ENCODE data around the gene PPP1R14C.

The PPP1R14C gene
- total RNA-seq, result 0 to 0.19 (median 0) reads per million in 3 donors

GRCh38 chr6:150142670-150143515 is at the start of gene PPP1R14C:
Gene PPP1R14C (plus strand): TSS chr6:150143044. CDS start chr6:150143193, 149 bp downstream.
- Histone ChIP-seq H3K4me3 (ENCODE audit: insufficient read depth, low read depth, low read length, poor library complexity, severe bottlenecking) (no peak within 1 kb of the TSS), H3K27ac (ENCODE audit: insufficient read depth, low read length, poor library complexity, severe bottlenecking) (no peak within 1 kb of the TSS), H3K9me3 (ENCODE audit: control insufficient read depth, low read length) (no peaks in the 10 kb centered on the region), H3K36me3 (ENCODE audit: control insufficient read depth, insufficient read depth, low read length) (no peaks in the 10 kb centered on the region), H3K4me1 (ENCODE audit: control insufficient read depth, insufficient read depth, low read length, poor library complexity, severe bottlenecking) (peaks cover 8% of the 10 kb centered on the region), H3K27me3 (replicated peaks; ENCODE audit: control insufficient read depth, insufficient read depth, low read length, poor library complexity, severe bottlenecking) (peaks cover 20% of the 10 kb centered on the region)
- DNase-seq, result no peak

DNA sequence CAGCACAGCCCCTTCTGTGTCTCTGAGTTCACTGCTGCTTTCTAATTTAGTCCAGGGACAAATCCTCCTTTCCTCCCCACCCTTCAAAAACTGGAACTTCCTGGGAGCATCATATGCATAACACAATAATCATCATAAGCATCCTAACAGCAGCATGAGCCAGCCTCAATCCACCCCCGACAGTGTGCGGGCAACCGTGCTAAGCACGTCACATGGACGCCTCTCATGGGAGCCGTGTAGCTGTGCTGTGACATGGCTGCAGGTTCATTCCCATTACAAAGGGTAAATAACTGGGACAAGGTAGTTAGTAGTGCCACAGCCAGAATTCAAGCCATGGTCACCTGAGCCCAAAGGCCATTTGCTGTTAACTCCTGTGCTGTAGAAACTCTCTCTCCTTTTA is 49.4 kb upstream of the PPP1R14C start:
- H3K4me1 ChIP-seq (ENCODE audit: control insufficient read depth, insufficient read depth, low read length, poor library complexity, severe bottlenecking), result no peaks in the 10 kb centered on the region
- H3K27ac ChIP-seq (ENCODE audit: insufficient read depth, low read length, poor library complexity, severe bottlenecking), result no peak overlapping the region
- no peak overlapping the region for H3K4me3 ChIP-seq (ENCODE audit: insufficient read depth, low read depth, low read length, poor library complexity, severe bottlenecking)
- no peaks in the 10 kb centered on the region for H3K27me3 ChIP-seq (replicated peaks; ENCODE audit: control insufficient read depth, insufficient read depth, low read length, poor library complexity, severe bottlenecking)
- DNase-seq, result no peak
- no peaks in the 10 kb centered on the region for H3K9me3 ChIP-seq (ENCODE audit: control insufficient read depth, low read length)
- H3K36me3 ChIP-seq (ENCODE audit: control insufficient read depth, insufficient read depth, low read length), result no peaks in the 10 kb centered on the region

GRCh38 chr6:150098155-150098554 is 44.7 kb upstream of the PPP1R14C start:
- H3K36me3 ChIP-seq (ENCODE audit: control insufficient read depth, insufficient read depth, low read length), result no peaks in the 10 kb centered on the region
- no peaks in the 10 kb centered on the region for H3K9me3 ChIP-seq (ENCODE audit: control insufficient read depth, low read length)
- H3K27ac ChIP-seq (ENCODE audit: insufficient read depth, low read length, poor library complexity, severe bottlenecking), result no peak overlapping the region
- DNase-seq, result no peak
- no peaks in the 10 kb centered on the region for H3K4me1 ChIP-seq (ENCODE audit: control insufficient read depth, insufficient read depth, low read length, poor library complexity, severe bottlenecking)
- no peak overlapping the region for H3K4me3 ChIP-seq (ENCODE audit: insufficient read depth, low read depth, low read length, poor library complexity, severe bottlenecking)
- no peaks in the 10 kb centered on the region for H3K27me3 ChIP-seq (replicated peaks; ENCODE audit: control insufficient read depth, insufficient read depth, low read length, poor library complexity, severe bottlenecking)

DNA sequence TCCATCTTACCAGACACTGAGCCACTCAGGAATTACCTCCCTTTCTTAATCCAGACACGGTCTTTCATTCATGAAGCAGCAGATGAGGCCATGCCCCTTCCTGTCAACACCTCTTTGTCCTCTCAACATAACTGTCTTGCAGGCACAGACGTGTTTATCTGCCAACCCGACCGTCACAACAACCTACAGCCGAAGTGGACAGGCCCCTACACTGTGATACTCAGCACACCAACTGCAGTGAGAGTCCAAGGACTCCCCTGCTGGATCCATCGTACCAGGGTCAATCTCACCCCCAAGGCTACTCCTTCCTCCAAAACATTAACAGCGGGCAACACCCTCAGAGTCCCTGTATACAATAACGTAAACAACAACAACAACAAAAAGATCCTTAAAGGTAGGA is 43.3 kb upstream of the PPP1R14C start:
- Histone ChIP-seq H3K36me3 (ENCODE audit: control insufficient read depth, insufficient read depth, low read length) (no peaks in the 10 kb centered on the region), H3K27ac (ENCODE audit: insufficient read depth, low read length, poor library complexity, severe bottlenecking) (no peak overlapping the region), H3K27me3 (replicated peaks; ENCODE audit: control insufficient read depth, insufficient read depth, low read length, poor library complexity, severe bottlenecking) (no peaks in the 10 kb centered on the region), H3K4me3 (ENCODE audit: insufficient read depth, low read depth, low read length, poor library complexity, severe bottlenecking) (no peak overlapping the region), H3K9me3 (ENCODE audit: control insufficient read depth, low read length) (no peaks in the 10 kb centered on the region), H3K4me1 (ENCODE audit: control insufficient read depth, insufficient read depth, low read length, poor library complexity, severe bottlenecking) (no peaks in the 10 kb centered on the region)
- DNase-seq, result no peak

DNA sequence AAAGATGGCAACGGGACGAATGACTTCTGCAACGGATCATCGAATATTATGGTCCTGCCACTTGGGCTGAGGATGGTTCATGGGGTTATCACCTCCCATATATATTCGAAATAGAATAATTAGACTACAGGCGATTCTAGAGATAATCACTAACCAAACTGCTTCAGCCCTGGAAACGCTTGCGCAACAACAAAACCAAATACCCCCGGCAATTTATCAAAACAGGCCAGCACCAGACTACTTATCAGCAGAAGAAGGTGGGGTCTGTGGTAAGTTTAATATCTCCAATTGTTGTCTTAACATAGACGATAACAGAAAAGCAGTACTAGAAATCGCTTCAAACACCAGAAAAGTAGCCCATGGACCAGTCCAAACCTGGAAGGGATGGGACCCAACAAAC is 42.9 kb upstream of the PPP1R14C start:
- Histone ChIP-seq H3K4me3 (ENCODE audit: insufficient read depth, low read depth, low read length, poor library complexity, severe bottlenecking) (no peak overlapping the region), H3K27me3 (replicated peaks; ENCODE audit: control insufficient read depth, insufficient read depth, low read length, poor library complexity, severe bottlenecking) (no peaks in the 10 kb centered on the region), H3K27ac (ENCODE audit: insufficient read depth, low read length, poor library complexity, severe bottlenecking) (no peak overlapping the region), H3K36me3 (ENCODE audit: control insufficient read depth, insufficient read depth, low read length) (no peaks in the 10 kb centered on the region), H3K4me1 (ENCODE audit: control insufficient read depth, insufficient read depth, low read length, poor library complexity, severe bottlenecking) (no peaks in the 10 kb centered on the region), H3K9me3 (ENCODE audit: control insufficient read depth, low read length) (no peaks in the 10 kb centered on the region)
- DNase-seq, result no peak

DNA sequence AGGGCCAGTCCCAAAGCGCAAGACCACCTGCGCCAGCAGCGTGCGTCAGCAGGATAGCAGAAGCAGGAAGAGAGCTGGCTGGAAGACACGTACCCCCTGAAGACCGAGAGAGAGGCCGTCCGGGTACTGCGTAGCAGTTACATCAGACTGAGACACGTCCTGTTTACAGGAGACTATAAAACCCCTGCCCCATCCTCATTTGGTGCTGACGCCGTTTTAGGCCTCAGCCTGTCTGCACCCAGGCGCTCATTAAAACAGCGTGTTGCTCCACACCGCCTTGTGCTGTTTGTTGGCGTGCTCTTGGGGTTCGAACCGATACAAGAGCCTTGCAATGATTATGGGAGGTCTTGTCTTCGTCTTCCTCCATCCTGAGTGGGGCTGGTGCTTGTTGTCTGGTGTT is 42.1 kb upstream of the PPP1R14C start:
- Histone ChIP-seq H3K27ac (ENCODE audit: insufficient read depth, low read length, poor library complexity, severe bottlenecking) (no peak overlapping the region), H3K9me3 (ENCODE audit: control insufficient read depth, low read length) (no peaks in the 10 kb centered on the region)

GRCh38 chr6:150102750-150103270 is 40.0 kb upstream of the PPP1R14C start:
- H3K36me3 ChIP-seq (ENCODE audit: control insufficient read depth, insufficient read depth, low read length), result no peaks in the 10 kb centered on the region
- H3K27me3 ChIP-seq (replicated peaks; ENCODE audit: control insufficient read depth, insufficient read depth, low read length, poor library complexity, severe bottlenecking), result no peaks in the 10 kb centered on the region
- no peak for DNase-seq
- no peaks in the 10 kb centered on the region for H3K4me1 ChIP-seq (ENCODE audit: control insufficient read depth, insufficient read depth, low read length, poor library complexity, severe bottlenecking)
- no peaks in the 10 kb centered on the region for H3K9me3 ChIP-seq (ENCODE audit: control insufficient read depth, low read length)
- no peak overlapping the region for H3K4me3 ChIP-seq (ENCODE audit: insufficient read depth, low read depth, low read length, poor library complexity, severe bottlenecking)
- H3K27ac ChIP-seq (ENCODE audit: insufficient read depth, low read length, poor library complexity, severe bottlenecking), result no peak overlapping the region

More for the DNA sequence above, 42.1 kb upstream of the PPP1R14C start:
- no peaks in the 10 kb centered on the region for H3K27me3 ChIP-seq (replicated peaks; ENCODE audit: control insufficient read depth, insufficient read depth, low read length, poor library complexity, severe bottlenecking)
- no peaks in the 10 kb centered on the region for H3K36me3 ChIP-seq (ENCODE audit: control insufficient read depth, insufficient read depth, low read length)
- H3K4me1 ChIP-seq (ENCODE audit: control insufficient read depth, insufficient read depth, low read length, poor library complexity, severe bottlenecking), result no peaks in the 10 kb centered on the region
- DNase-seq, result no peak
- H3K4me3 ChIP-seq (ENCODE audit: insufficient read depth, low read depth, low read length, poor library complexity, severe bottlenecking), result no peak overlapping the region

GRCh38 chr6:150112233-150112632 is 30.6 kb upstream of the PPP1R14C start:
- no peaks in the 10 kb centered on the region for H3K36me3 ChIP-seq (ENCODE audit: control insufficient read depth, insufficient read depth, low read length)
- H3K4me1 ChIP-seq (ENCODE audit: control insufficient read depth, insufficient read depth, low read length, poor library complexity, severe bottlenecking), result no peaks in the 10 kb centered on the region
- H3K27ac ChIP-seq (ENCODE audit: insufficient read depth, low read length, poor library complexity, severe bottlenecking), result no peak overlapping the region
- no peak for DNase-seq
- H3K4me3 ChIP-seq (ENCODE audit: insufficient read depth, low read depth, low read length, poor library complexity, severe bottlenecking), result no peak overlapping the region
- H3K9me3 ChIP-seq (ENCODE audit: control insufficient read depth, low read length), result no peaks in the 10 kb centered on the region
- no peaks in the 10 kb centered on the region for H3K27me3 ChIP-seq (replicated peaks; ENCODE audit: control insufficient read depth, insufficient read depth, low read length, poor library complexity, severe bottlenecking)

DNA sequence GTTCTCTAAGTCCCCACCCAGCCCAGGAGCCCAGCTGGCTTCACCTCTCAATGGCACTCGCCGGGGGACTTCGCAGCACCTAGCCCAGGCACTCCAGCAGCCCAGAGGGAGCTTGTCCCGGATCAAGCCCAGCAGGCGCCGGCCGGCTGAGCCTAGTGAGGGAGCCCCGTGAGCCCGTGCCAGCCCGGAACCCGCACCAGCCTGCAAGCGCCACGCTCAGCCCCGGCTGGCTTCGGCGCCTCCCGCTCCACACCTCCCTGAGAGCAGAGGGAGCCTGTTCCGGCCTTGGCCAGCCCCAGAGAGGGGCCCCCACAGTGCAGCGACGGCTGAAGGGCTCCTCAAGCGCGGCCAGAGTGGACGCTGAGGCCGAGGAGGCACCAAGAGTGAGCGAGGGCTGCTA is 27.1 kb upstream of the PPP1R14C start:
- Histone ChIP-seq H3K4me1 (ENCODE audit: control insufficient read depth, insufficient read depth, low read length, poor library complexity, severe bottlenecking) (no peaks in the 10 kb centered on the region), H3K36me3 (ENCODE audit: control insufficient read depth, insufficient read depth, low read length) (no peaks in the 10 kb centered on the region), H3K4me3 (ENCODE audit: insufficient read depth, low read depth, low read length, poor library complexity, severe bottlenecking) (no peak overlapping the region), H3K27me3 (replicated peaks; ENCODE audit: control insufficient read depth, insufficient read depth, low read length, poor library complexity, severe bottlenecking) (no peaks in the 10 kb centered on the region), H3K27ac (ENCODE audit: insufficient read depth, low read length, poor library complexity, severe bottlenecking) (no peak overlapping the region), H3K9me3 (ENCODE audit: control insufficient read depth, low read length) (no peaks in the 10 kb centered on the region)
- no peak for DNase-seq

- no peak overlapping the region for H3K4me3 ChIP-seq (ENCODE audit: insufficient read depth, low read depth, low read length, poor library complexity, severe bottlenecking)
- no peaks in the 10 kb centered on the region for H3K36me3 ChIP-seq (ENCODE audit: control insufficient read depth, insufficient read depth, low read length)
- no peak for DNase-seq
- H3K4me1 ChIP-seq (ENCODE audit: control insufficient read depth, insufficient read depth, low read length, poor library complexity, severe bottlenecking), result no peaks in the 10 kb centered on the region
- no peaks in the 10 kb centered on the region for H3K27me3 ChIP-seq (replicated peaks; ENCODE audit: control insufficient read depth, insufficient read depth, low read length, poor library complexity, severe bottlenecking)
- no peak overlapping the region for H3K27ac ChIP-seq (ENCODE audit: insufficient read depth, low read length, poor library complexity, severe bottlenecking)
- no peaks in the 10 kb centered on the region for H3K9me3 ChIP-seq (ENCODE audit: control insufficient read depth, low read length)
These were observed 26.5 kb upstream of the PPP1R14C start for GRCh38 chr6:150116200-150116800.

Data from effector memory CD4-positive, alpha-beta T cell (primary cell).